Ishikawa (cell line): ENCODE data around the gene EHF.

Experiments
- NFIC ChIP-seq: IDR thresholded peaks from 2 replicates; pipeline ENCODE4 v1.6.1; 2012
- TAF1 ChIP-seq: IDR thresholded peaks from 2 replicates; pipeline ENCODE4 v1.6.1; 2012; ENCODE audit warnings: low read depth, mild to moderate bottlenecking

- TF ChIP-seq TAF1 (no peak), NFIC (no peak)
Measured at GRCh38 chr11:34683396-34683795, 62.5 kb downstream of the EHF start.
